PC-9 (cell line): Measurements from ENCODE around the gene GPR152. TPM values are rescaled to one million over a fixed set of nuclear protein-coding genes. Genes with fewer than 3 reads are reported as not detected.

Source experiments
- BruUV-seq: library from RNA; stranded (reverse); fragments of 400-500 nt; replicated peaks from 2 replicates; lab custom pipeline; 2021; lab: Mats Ljungman, UMichigan
- CTCF ChIA-PET: fragments of 300-600 bp; sonication (Branson Sonifier 250); formaldehyde crosslinking; loops from one replicate; lab custom pipeline; 2022; ENCODE audit warnings: antibody characterized with exemption; lab: Charles Lee
- POLR2A ChIA-PET: fragments of 300-600 bp; sonication (Branson Sonifier 250); formaldehyde crosslinking; loops from one replicate; lab custom pipeline; 2022; ENCODE audit warnings: antibody characterized with exemption; ENCODE audit not compliant: unreplicated experiment; lab: Charles Lee
- DNase-seq, 2 experiments: peaks; one replicate each; pipeline versions ENCODE4 v3.0.0 to v3.0.0-alpha.2; 2015 to 2022; ENCODE audit warnings: mixed read lengths in 1 of 2
- H2AFZ ChIP-seq: fragments of 200-600 bp; sonication (generic); 2 replicates; pipeline ENCODE4 v1.8.1; 2017; ENCODE audit warnings: antibody characterized with exemption
- H3F3A ChIP-seq: fragments of 200-600 bp; sonication (generic); 2 replicates; pipeline ENCODE4 v1.8.1; 2017; ENCODE audit warnings: antibody characterized with exemption, mild to moderate bottlenecking, low read depth; ENCODE audit not compliant: insufficient read depth
- H3K27ac ChIP-seq: fragments of 200-600 bp; sonication (generic); 2 replicates; pipeline ENCODE4 v1.6.1; 2016; ENCODE audit warnings: mixed run types
- H3K27me3 ChIP-seq: fragments of 200-600 bp; sonication (generic); 2 replicates; pipeline ENCODE4 v1.6.1; 2016; ENCODE audit warnings: low read depth, mixed run types; ENCODE audit not compliant: insufficient read depth
- H3K36me3 ChIP-seq: fragments of 200-600 bp; sonication (generic); 2 replicates; pipeline ENCODE4 v1.6.1; 2016; ENCODE audit warnings: low read depth, mixed run types
- H3K4me1 ChIP-seq: fragments of 200-600 bp; sonication (generic); replicated peaks from 2 replicates; pipeline ENCODE4 v1.6.1; 2016; ENCODE audit warnings: mixed run types; ENCODE audit not compliant: insufficient read depth
- H3K4me2 ChIP-seq: fragments of 200-600 bp; sonication (generic); 2 replicates; pipeline ENCODE4 v1.6.1; 2017; ENCODE audit warnings: mixed run types
- H3K4me3 ChIP-seq: fragments of 200-600 bp; sonication (generic); 2 replicates; pipeline ENCODE4 v1.6.1; 2016; ENCODE audit warnings: mixed run types
- H3K79me2 ChIP-seq: fragments of 200-600 bp; sonication (generic); 2 replicates; pipeline ENCODE4 v1.6.1; 2017; ENCODE audit warnings: low read depth, mixed run types
- H3K9me2 ChIP-seq: fragments of 200-600 bp; sonication (generic); 2 replicates; pipeline ENCODE4 v1.8.1; 2017; ENCODE audit warnings: mild to moderate bottlenecking; ENCODE audit not compliant: insufficient read depth
- H3K9me3 ChIP-seq: fragments of 200-600 bp; sonication (generic); 2 replicates; pipeline ENCODE4 v1.8.1; 2016; ENCODE audit warnings: low read depth; ENCODE audit not compliant: insufficient read depth
- H4K20me1 ChIP-seq: fragments of 200-600 bp; sonication (generic); 2 replicates; pipeline ENCODE4 v1.8.1; 2017; ENCODE audit not compliant: insufficient read depth
- CTCF ChIP-seq: fragments of 200-600 bp; sonication (generic); conservative IDR thresholded peaks from 2 replicates; pipeline ENCODE4 v1.6.1; 2017; ENCODE audit warnings: mixed run types, antibody characterized with exemption, mild to moderate bottlenecking, moderate library complexity
- EZH2 ChIP-seq: fragments of 200-600 bp; sonication (generic); IDR thresholded peaks from 2 replicates; pipeline ENCODE4 v1.8.0; 2017; ENCODE audit warnings: antibody characterized with exemption, low read depth
- intact Hi-C: fragments of 100-400 bp; cut with micrococcal nuclease; formaldehyde crosslinking; loops from one replicate; pipeline ENCODE4 v1.10.0; 2022; ENCODE audit not compliant: unreplicated experiment
- total RNA-seq: library from RNA; stranded (reverse); gene quantifications from 2 replicates; pipeline ENCODE4 v1.2.3, GENCODE V29; 2021

Gene GPR152
- total RNA-seq, 1 experiment from 2014 or later, result not detected

GRCh38 chr11:67438158-67438902 is 14.2 kb downstream of the GPR152 start:
- no peaks in the 10 kb centered on the region for H3K9me2 ChIP-seq
- H3K9me3 ChIP-seq, result no peaks in the 10 kb centered on the region
- no peak overlapping the region for H3K4me3 ChIP-seq
- peaks cover 10% of the 10 kb centered on the region for H3K79me2 ChIP-seq
- peaks cover 29% of the 10 kb centered on the region for H3F3A ChIP-seq
- peaks cover 12% of the 10 kb centered on the region for H3K4me1 ChIP-seq
- H3K4me2 ChIP-seq, result no peak overlapping the region
- no peaks in the 10 kb centered on the region for H3K27me3 ChIP-seq
- no peak for DNase-seq
- BruUV-seq, result no TSS peak
- ChIA-PET POLR2A (no interaction called here), CTCF (no interaction called here)
- H2AFZ ChIP-seq, result no peak overlapping the region
- no peak overlapping the region for H3K27ac ChIP-seq
- no peak for TF ChIP-seq EZH2
- TF ChIP-seq CTCF, result no peak
- H3K36me3 ChIP-seq, result no peaks in the 10 kb centered on the region; the same call in none of the 2 replicates
- intact Hi-C loops, result no loop called here
- peaks cover 6% of the 10 kb centered on the region; the same call in 1 of the 2 replicates for H4K20me1 ChIP-seq

DNA sequence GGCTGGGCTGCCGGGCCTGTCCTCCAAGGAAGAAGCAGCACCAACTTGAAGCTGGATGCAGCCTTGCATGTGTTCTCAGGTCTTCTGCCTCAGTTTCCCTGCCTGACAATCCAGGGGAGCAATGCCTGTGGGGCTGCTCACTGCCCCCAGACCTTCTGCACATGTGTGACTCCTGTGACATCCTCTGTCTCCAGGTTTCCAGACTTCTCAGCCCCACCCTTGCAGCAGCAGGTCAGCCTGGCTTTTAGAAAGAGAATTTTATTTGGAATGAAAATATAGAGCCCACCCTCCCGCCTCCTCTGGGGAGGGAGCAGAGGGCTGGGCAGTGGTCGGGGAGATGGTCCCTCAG is 14.7 kb downstream of the GPR152 start:
- H2AFZ ChIP-seq, result no peak overlapping the region
- TF ChIP-seq CTCF (no peak), EZH2 (no peak)
- no peaks in the 10 kb centered on the region for H3K9me3 ChIP-seq
- BruUV-seq, result no TSS peak
- ChIA-PET POLR2A (no interaction called here), CTCF (no interaction called here)
- H3K4me1 ChIP-seq, result peaks cover 15% of the 10 kb centered on the region
- H3K4me3 ChIP-seq, result no peak overlapping the region
- H3K36me3 ChIP-seq, result no peaks in the 10 kb centered on the region; the same call in none of the 2 replicates
- H3K27ac ChIP-seq, result no peak overlapping the region
- no peak for DNase-seq
- no peak overlapping the region for H3K4me2 ChIP-seq
- intact Hi-C loops, result no loop called here
- H3K27me3 ChIP-seq, result no peaks in the 10 kb centered on the region
- peaks cover 7% of the 10 kb centered on the region for H3K79me2 ChIP-seq
- peaks cover 6% of the 10 kb centered on the region; the same call in 1 of the 2 replicates for H4K20me1 ChIP-seq
- H3K9me2 ChIP-seq, result no peaks in the 10 kb centered on the region
- peaks cover 29% of the 10 kb centered on the region for H3F3A ChIP-seq

DNA sequence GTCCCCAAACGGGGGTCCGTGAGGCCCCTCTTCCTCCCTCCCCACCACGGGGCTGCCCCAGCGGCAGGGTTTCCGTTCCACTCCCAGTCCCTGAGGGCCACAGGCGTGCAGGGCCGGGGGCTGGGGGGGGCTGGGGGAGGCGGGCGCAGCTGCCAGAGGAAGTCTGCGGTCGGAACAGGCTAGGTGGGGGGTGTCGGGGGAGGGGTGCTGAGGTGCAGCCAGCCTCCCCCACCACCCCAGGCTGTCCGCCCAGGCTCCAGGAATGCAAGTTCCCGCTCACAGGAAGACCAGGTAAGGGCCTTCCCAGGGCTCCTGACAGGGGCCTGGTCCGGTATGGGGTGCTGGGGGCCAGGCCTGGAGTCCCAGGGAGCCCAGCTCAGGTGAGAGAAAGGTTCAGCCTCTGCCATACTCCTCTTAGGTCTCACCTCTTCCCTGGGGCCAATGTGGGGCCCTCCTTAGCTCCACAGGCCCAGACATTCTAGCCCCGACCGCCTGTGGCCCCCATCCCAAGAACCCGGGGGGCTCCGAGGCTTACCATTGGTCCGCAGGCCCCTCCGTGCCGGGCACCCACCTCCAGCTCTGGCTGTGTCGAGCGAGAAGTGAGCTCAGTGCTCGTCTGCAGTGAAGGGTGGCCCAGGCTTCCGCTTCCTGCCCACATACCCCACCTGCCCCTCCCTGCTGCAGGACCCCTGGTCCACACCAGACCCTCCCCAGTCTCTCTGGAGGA is 15.3 kb downstream of the GPR152 start, which contains the start of gene PTPRCAP:
Gene PTPRCAP (minus strand): TSS at position 601 of the 727 bp plus-strand sequence. CDS start 63 bp downstream, at position 538.
- H3K27me3 ChIP-seq, result no peaks in the 10 kb centered on the region
- ChIA-PET CTCF (interaction anchor here (0.6 kb wide), 1 partner anchor 383 kb away, joined by 3 read pairs; no protein-coding TSS in a partner anchor), POLR2A (interaction anchor here (0.7 kb wide), 1 partner anchor 141 kb away, joined by 4 read pairs; no protein-coding TSS in a partner anchor)
- peaks cover 29% of the 10 kb centered on the region for H3F3A ChIP-seq
- DNase-seq, result no peak
- H3K4me3 ChIP-seq, result no peak within 1 kb of the TSS
- no peak within 1 kb of the TSS for H2AFZ ChIP-seq
- no peak for TF ChIP-seq CTCF
- TF ChIP-seq EZH2, result no peak
- H3K36me3 ChIP-seq, result no peaks in the 10 kb centered on the region; the same call in none of the 2 replicates
- H3K27ac ChIP-seq, result no peak within 1 kb of the TSS
- H3K79me2 ChIP-seq, result peaks cover 2% of the 10 kb centered on the region; the same call in 1 of the 2 replicates
- no TSS peak for BruUV-seq
- H4K20me1 ChIP-seq, result peaks cover 6% of the 10 kb centered on the region; the same call in 1 of the 2 replicates
- no peaks in the 10 kb centered on the region for H3K9me2 ChIP-seq
- peaks cover 10% of the 10 kb centered on the region; the same call in 1 of the 2 replicates for H3K4me1 ChIP-seq
- intact Hi-C loops, result no loop called here
- no peak within 1 kb of the TSS for H3K4me2 ChIP-seq
- no peaks in the 10 kb centered on the region for H3K9me3 ChIP-seq
